HG03103 (cell line): ENCODE data around the gene SPON1.
"Not testable (repeated sequence)": the region's sequence is repeated elsewhere in the genome, so short reads cannot be mapped to it uniquely, and the experiment has no call there.

Source experiments
- ATAC-seq: cut with Tn5 transposase; IDR thresholded peaks from one replicate; pipeline ENCODE4 v1.9.1; 2021; ENCODE audit warnings: low read depth; ENCODE audit not compliant: unreplicated experiment

SPON1 gene

DNA sequence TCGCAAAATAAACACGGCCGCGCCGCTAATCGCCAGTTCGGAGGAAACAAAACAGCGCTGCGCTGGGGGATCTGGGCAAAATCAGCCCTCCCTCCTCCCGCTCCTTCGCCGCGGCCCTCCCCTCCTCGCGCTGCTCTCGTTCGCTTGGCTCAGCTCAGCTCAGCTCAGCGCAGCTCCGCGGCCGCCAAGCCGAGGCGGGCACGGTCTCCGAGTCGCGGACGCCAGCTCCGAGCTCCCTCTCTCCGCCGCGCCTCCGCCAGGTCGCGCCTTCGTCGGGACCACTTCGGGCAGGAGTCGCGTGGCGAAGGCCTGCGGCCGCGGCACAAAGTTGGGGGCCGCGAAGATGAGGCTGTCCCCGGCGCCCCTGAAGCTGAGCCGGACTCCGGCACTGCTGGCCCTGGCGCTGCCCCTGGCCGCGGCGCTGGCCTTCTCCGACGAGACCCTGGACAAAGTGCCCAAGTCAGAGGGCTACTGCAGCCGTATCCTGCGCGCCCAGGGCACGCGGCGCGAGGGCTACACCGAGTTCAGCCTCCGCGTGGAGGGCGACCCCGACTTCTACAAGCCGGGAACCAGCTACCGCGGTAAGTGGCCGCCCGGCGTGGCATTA is at the start of gene SPON1:
Gene SPON1, plus strand, starts transcription at position 162 of the 607 bp plus-strand sequence. Its CDS starts 182 bp downstream, at position 344.
- ATAC-seq = no peak

DNA sequence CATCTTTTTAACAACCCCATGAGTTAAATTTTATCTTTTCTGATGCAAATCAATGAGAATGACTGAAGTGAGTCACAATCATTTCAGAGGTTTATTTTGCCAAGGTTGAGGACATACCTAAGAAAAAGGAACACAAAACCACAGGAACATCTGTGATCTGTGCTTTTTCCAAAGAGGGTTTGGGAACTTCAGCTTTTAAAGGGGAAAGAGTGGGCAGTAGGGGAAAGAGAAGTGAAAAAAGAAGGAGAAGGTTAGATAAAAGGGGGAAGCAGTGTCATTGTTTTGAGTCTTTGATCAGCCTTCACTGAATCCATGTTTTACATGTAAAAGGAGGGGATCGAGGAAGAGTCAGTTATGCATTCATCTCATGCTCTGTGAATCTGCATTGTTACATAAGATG is 45.3 kb upstream of the SPON1 start:
- ATAC-seq = no peak

GRCh38 chr11:13917904-13918303 is 44.6 kb upstream of the SPON1 start:
- ATAC-seq = no peak

DNA sequence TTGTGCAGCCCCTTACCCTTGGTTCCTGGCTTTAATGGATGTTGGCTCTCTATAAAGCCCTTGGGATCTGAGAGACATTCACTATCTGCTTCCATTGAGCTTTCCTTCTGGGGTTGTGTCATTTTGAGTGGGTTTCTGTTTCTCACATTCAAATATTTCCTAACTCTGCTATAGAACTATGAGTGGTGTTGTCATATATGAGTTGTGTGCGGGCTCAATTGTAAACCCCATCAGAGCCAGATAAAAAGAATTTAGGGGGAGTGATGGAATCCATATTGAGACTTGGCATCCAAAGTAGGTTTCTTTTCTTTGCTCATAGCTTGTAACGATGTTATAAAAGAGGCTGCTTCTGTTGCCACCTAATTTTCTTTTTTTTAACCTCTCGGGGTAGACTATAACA is 41.8 kb upstream of the SPON1 start:
- ATAC-seq = no peak

DNA sequence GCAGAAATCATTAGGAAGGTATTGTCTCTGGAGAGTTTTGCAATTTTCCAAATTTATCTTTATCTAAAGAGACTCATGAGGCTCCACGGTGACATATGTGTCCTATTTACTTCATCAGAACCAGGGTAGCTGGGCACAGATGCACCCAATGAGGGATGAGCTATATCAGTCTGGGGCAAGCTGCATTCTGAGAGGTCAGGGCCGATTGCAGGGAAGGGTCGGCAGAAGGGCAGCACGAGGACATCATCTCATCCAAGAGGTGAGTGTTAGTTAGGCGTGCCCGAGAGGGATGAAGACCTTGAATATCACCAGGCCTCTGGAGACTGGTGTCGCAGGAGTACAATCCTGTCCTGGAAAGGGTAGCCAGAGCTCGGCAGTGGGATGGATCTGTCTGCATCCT is 41.0 kb upstream of the SPON1 start:
- ATAC-seq = no peak

DNA sequence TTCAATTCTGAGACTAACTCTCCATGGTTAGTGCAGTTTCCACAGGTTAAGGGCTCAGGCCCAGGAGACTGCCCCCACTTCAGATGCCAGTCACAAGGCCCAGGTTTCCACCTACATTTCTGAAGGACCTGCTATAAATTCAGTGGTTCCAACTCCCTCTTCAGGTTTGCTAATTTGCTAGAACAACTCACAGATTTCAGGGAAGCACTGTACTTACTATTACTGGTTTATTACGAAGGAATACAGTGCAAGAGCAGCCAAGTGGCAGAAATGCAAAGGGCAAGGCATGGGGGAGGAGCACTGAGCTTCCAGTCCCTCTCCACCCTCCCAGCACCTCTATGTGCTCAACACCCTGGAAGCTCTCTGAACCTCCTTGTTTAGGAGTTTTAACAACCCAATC is 39.3 kb upstream of the SPON1 start:
- ATAC-seq = no peak

GRCh38 chr11:13923716-13924650 is 38.5 kb upstream of the SPON1 start:
- peak; percentile 80 for ATAC-seq

GRCh38 chr11:13924801-13925327 is 37.7 kb upstream of the SPON1 start:
- ATAC-seq = no peak

DNA sequence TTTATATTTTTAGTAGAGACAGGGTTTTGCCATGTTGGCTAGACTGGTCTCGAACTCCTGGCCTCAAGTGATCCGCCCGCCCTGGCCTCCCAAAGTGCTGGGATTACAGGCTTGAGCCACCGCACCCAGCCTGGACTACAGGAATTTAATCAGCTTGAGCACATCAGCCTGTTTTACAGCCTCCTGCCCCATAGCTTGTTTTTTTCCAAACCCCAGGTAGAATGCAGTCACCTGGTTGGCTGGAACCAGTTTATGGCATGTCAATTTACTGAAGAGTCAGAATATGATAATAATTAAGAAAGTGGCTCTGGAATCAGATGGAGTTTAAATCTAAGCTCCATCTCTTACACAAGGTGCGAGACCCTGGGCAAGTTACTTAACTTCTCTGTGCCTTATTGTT is 36.2 kb upstream of the SPON1 start:
- not testable (repeated sequence) for ATAC-seq

DNA sequence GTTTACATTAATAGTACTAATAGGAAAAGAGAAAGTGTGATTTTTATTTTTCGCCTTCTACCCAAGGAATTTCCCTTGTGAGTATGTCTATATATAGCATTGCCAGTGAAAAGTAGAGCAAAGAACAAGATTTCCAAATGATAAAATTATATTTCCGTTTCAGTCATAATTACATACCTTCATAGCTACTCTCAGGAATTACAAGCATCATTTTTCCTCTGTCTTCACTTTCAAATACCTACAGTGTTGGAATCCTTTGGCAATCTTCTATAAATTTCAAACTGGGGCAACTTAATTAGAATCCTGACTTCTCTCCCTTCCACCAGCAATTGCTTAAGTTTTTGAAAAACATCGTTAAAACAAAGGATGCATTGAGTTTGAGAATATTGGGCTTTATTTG is 35.5 kb upstream of the SPON1 start:
- no peak for ATAC-seq

GRCh38 chr11:13927481-13927880 is 35.0 kb upstream of the SPON1 start:
- ATAC-seq = no peak

- no peak for ATAC-seq
Observed at GRCh38 chr11:13928566-13929251, 33.8 kb upstream of the SPON1 start.

DNA sequence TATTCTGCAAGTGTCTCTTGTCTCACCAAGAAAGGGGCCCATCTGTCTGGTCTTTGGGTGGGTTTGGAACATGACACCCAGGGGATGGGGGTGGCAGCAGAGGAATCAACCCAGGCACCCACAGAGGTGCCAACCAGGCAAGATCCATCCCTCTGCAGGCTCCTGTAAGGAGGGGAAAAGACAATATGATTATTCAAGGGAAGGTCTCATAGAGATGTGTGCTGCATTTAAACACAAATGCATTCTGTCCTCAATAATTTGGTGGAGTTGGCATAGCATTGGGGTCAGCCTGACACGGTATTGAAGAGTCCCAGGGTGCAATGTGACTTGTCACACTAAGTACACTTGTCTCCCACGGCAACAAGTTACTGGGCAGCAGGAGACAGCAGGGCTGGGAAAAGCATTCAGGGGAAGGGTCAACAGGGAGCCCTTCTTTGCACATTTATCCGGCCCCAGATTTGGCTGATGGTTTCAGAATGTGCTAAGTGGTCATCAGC is 33.1 kb upstream of the SPON1 start:
- no peak for ATAC-seq

- no peak for ATAC-seq
Observed at GRCh38 chr11:13931356-13931755, 31.2 kb upstream of the SPON1 start.

GRCh38 chr11:13937154-13937553 is 25.4 kb upstream of the SPON1 start:
- not testable (repeated sequence) for ATAC-seq

GRCh38 chr11:13938829-13939228 is 23.7 kb upstream of the SPON1 start:
- ATAC-seq = not testable (repeated sequence)

DNA sequence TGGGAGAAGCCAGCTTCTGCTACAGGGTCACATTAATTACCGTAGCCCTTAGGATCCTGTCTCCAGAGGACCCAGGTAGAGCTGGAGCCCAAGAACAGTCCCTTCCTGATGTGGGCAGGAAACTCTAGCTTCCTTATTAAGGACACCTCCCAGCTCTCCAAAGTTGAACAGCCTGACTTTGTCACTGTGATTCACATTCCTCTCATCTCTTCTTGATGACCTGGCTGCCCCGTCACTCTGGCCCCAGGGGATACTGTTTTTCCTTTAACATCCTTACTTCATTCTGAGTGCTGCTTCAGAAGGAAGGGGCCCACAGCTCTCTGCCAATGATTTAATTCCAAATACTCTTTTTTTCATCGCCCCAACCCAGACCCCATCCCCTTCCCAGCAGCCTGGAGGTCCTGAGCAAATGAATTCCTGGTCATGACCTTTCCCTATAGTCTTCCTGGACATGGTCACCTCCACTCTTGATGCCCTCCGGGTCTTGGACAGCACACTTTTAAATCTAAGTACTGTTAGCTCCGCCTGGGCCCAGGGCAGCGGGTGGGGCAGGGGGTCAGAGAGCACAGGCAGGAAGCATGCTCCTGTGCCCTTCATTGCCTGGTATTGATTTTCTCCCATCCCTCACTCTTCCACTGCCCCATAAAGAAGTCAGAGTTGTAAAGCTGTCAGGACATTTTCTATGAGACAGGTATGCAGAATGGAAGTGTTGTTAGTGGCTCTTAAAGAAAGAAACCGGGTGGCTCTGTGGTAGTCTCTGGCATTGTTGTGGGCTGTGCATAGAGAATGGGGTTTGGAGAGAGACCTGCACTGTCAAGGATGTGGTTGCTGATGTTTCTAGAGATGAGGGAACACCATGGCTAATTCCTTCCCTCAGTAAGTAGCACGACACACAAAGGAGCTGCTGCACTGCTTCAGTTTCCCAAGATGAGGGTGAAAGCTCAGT is 22.3 kb upstream of the SPON1 start:
- ATAC-seq = no peak

- no peak for ATAC-seq
Observed at GRCh38 chr11:13940907-13941256, 21.6 kb upstream of the SPON1 start.

DNA sequence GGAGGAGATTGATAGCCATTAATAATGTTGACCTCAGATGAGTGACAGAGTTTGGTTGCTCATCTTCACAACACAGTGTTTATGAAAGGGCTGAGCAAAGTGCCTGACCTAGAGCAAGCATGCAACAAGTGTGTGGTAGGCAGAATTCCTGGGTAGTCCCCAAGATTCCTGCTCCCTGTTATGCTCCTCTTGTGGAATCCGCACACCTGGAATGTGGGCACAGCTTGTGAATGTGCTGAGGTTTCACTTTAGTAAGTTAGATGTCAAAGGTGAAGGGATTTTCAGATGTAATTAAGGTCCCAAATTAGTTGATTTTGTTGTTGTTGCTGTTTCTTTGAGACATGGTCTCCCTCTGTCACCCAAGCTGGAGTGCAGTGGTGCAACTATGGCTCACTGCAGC is 20.7 kb upstream of the SPON1 start:
- ATAC-seq = no peak

DNA sequence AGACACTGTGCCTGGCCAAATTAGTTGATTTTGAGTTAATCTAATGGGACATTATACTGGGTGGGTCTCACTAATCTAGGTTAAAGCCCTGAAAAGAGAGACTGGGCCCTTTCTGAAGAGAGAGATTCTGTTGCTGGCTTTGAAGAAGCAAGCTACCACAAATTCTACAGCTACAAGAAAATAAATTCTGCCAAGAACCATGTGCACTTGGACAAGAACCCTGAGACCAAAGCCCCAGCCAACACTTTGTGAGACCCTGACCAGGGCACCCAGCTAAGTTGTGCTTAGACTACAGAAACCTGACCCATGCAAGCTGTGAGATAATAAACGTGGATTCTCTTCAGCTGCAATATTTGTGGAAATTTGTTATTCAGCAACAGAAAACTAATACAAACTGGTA is 20.1 kb upstream of the SPON1 start:
- ATAC-seq = no peak
